GM11168 (cell line): Measurements from ENCODE around the gene AURKA.

Experiments
- in situ Hi-C: fragments of 300-500 bp; cut with MboI; formaldehyde crosslinking; loops from one replicate; pipeline ENCODE4 v1.12.0; 2022; ENCODE audit warnings: low sequenced_read_pairs; ENCODE audit not compliant: unreplicated experiment

Gene AURKA

DNA sequence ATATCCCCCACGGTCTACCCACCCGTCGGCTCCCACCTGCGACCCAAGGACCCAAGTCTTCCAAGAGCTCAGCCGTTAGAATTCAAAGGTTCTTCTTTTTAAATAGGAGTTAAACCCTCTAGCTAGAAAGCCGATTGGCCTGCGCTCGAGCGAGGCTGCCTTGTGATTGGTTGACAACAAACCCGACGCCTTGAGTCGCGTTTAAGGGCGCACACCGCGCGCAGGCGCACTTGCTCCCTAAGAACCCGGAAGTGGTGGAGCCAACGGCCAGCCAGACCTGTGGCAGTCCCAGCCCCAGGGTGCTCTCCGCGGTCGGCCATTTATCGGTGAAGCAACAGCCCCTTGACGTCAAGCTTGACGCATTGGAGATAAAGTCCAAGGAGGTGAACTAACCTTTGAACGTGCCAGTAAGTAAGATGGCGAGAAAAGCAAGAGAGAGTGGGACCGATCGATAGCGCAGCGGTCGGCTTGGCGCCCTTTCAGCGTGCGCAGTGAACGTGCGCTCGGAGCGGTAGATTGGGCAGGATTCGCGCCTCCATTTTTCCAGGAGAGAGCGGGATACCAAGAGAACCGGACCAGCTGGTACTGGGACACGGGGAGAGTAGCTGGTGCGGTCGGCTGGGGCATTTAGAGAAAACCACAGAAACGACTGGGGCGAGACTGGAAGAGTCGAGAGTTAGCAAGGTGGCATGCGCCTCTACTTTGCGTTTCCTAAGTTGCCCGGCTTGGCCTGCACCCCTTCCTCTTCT is at the start of gene AURKA, which contains the start of gene CSTF1:
Gene AURKA (minus strand): TSS at position 84 of the 749 bp plus-strand sequence. CDS start 4,018 bp downstream, outside the sequence.
Gene CSTF1 (plus strand): TSS at position 514 of the 749 bp plus-strand sequence. CDS start 2,908 bp downstream, outside the sequence.
- in situ Hi-C loops, result loop anchor here (10.0 kb wide), 1 partner anchor 82 kb away; no protein-coding TSS in a partner anchor

GRCh38 chr20:56440346-56441007 is 48.5 kb upstream of the AURKA start:
- in situ Hi-C loops, result no loop called here

GRCh38 chr20:56439771-56440291 is 47.8 kb upstream of the AURKA start:
- in situ Hi-C loops, result no loop called here

- in situ Hi-C loops, result no loop called here
Observed at GRCh38 chr20:56438284-56438683, 46.3 kb upstream of the AURKA start.

DNA sequence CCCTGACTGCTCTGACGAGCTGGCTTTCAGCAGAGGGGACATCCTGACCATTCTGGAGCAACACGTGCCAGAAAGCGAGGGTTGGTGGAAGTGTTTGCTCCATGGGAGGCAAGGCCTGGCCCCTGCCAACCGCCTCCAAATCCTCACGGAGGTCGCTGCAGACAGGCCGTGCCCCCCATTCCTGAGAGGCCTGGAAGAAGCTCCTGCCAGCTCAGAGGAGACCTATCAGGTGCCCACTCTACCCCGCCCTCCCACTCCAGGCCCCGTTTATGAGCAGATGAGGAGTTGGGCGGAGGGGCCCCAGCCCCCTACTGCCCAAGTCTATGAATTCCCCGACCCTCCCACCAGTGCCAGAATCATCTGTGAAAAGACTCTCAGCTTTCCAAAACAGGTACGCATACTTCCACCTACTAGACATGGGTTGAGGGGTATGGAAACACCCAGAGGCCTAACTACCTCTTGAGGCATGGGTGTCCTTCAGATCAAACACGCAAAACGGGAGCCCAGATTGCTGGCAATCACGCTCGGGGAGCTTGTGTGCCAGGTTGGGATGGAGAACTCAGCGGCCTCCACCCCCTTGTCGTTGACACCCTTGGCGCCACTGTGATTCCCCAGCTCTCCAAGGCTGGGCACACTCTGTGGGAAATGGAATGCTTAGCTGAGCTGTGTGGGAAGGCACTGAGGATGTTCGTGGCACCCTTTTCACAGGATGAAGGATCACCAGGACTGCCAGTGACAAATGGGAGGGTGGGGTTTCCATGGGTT is 45.4 kb upstream of the AURKA start:
- in situ Hi-C loops, result no loop called here

DNA sequence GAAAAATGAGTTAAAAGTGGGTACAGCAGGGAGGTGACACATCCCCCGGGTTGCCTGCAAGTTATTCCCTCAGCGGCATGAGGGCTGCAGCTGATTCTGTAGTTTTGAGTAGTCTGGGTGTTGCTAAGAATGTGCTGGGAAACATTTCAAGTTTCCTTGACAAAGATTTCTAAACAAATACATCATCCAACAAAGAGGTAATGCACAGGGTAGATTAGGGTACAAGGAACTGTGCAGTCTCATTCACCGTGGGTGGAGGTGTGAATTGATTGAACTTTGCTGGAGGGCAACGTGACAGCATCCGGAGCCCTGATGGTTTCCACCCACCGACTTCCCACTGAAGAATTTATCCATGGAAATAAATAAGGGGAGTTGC is 41.9 kb upstream of the AURKA start:
- in situ Hi-C loops, result no loop called here

DNA sequence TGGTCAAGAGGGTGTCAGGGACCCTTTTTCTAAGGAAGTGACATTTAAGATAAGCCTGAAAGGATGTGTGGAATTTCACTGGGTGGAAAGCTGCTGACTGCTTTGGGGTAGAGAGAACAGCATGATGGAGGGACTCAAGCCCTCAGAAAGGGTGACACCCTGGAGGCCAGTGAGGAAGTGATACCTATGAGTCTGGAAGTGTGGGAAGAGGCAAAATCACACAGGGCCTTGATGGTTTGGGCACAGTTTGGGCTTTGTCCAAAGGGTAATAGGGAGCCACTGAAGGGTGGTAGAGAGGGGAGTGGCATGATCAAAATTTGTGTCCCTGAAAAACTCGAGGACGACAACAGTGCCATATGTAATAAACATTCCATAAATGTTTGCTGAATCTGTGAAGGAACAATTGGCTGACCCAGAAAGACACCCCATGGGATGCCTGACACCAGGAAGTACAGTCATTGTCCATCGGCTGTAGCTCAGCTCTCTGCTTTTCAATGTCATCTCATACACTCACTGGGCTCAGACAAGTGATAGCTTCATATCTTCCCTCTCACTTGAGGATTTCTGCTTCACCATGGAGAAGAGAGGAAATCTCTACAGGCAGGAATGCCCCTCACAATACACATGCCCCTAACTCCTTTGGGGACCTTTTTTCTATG is 41.3 kb upstream of the AURKA start:
- in situ Hi-C loops, result no loop called here

- in situ Hi-C loops, result no loop called here
Observed at GRCh38 chr20:56431471-56431870, 39.5 kb upstream of the AURKA start.

GRCh38 chr20:56430957-56431356 is 38.9 kb upstream of the AURKA start:
- in situ Hi-C loops, result no loop called here

DNA sequence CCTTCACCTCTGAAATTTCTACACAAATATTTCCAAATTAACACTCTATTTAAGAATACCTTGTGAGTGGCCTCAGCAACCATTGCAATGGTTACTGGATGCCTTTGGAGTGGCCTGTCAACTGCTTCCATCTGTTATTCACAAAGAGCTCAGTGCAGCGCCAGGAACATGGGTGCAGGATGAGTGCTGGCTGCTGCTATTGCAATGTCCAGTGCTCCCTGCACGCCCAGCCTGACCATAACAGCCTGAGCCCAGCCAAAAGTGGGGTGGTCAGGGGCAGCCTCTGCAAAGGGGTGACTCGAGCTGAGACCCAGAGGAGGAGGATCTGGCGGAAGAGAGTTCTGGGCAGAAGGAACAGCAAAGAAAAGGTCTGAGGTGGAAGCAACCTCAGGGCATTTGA is 38.4 kb upstream of the AURKA start:
- in situ Hi-C loops, result no loop called here

GRCh38 chr20:56429941-56430340 is 37.9 kb upstream of the AURKA start:
- in situ Hi-C loops, result no loop called here

- in situ Hi-C loops, result no loop called here
Observed at GRCh38 chr20:56429502-56429901, 37.5 kb upstream of the AURKA start.

GRCh38 chr20:56428881-56429280 is 36.9 kb upstream of the AURKA start:
- in situ Hi-C loops, result no loop called here

DNA sequence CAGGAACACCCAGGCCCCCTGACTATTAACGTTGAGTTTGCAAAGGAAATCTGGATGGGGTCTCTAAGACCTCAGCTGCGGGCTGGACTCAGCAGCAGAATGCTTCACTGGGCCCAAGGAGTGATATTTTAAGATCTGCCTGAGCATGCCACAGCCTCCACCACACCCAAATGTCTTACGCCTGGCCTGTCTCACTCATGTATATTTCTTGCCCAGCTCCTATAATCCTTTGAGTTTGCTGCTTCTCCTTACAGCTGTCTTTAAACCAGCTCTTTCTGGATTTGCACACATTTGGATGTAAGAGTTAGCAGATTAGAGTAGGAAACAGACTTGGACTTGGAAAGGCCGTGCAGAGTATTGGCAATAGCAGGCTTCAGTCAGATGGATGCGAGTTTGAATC is 36.4 kb upstream of the AURKA start:
- in situ Hi-C loops, result no loop called here

GRCh38 chr20:56427797-56428196 is 35.8 kb upstream of the AURKA start:
- in situ Hi-C loops, result no loop called here

DNA sequence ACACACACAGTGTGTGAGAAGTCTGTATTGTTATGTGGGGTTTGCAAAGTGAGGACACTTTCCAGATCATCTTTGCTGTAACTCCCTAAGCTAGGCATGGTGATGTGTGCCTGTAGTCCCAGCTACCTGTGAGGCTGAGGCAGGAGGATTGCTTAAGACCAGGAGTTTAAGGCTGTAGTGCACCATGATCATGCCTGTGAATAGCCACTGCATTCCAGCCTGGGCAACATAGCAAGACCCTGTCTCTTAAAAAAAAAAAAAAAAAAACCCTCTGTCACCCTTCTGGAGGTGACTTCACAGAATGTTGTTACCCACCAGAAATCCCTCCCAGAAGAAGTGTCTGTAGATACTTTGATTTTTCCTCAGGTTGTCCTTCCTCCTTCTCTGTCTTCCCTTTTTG is 34.9 kb upstream of the AURKA start:
- in situ Hi-C loops, result no loop called here

GRCh38 chr20:56426026-56426425 is 34.0 kb upstream of the AURKA start:
- in situ Hi-C loops, result no loop called here

GRCh38 chr20:56424931-56425330 is 32.9 kb upstream of the AURKA start:
- in situ Hi-C loops, result no loop called here

GRCh38 chr20:56423886-56424285 is 31.9 kb upstream of the AURKA start:
- in situ Hi-C loops, result no loop called here

GRCh38 chr20:56423211-56423610 is 31.2 kb upstream of the AURKA start:
- in situ Hi-C loops, result no loop called here
